CD14-positive monocyte (primary cell): Measurements from ENCODE around the gene SPSB4. TPM values are rescaled to one million over a fixed set of nuclear protein-coding genes. Genes with fewer than 3 reads are reported as not detected.

Experiments used
- DNase-seq, 3 donors: peaks; one replicate each; pipeline ENCODE4 v3.0.0-alpha.2; 2011 to 2022
- H2AFZ ChIP-seq: 2 replicates; pipeline ENCODE4 v1.6.0; 2012; ENCODE audit warnings: mild to moderate bottlenecking, low read depth, low read length, inconsistent platforms; ENCODE audit not compliant: insufficient read depth, poor library complexity, severe bottlenecking
- H3K27ac ChIP-seq, 2 donors: 1 replicate in 1 of 2; 2 replicates in 1 of 2; pipeline ENCODE4 v1.5.1; 2012 to 2013; ENCODE audit warnings: low read length in 2 of 2, control low read depth in 1 of 2, inconsistent platforms in 1 of 2, low read depth in 1 of 2, mild to moderate bottlenecking in 1 of 2
- H3K27me3 ChIP-seq, 2 donors: one replicate each; pipeline versions ENCODE4 v1.6.0 to v1.6.1; 2011 to 2013; ENCODE audit warnings: low read length in 2 of 2; ENCODE audit not compliant: control insufficient read depth in 2 of 2, insufficient read depth in 2 of 2
- H3K36me3 ChIP-seq, 2 donors: replicated peaks in 1 of 2; 1 replicate in 1 of 2; 2 replicates in 1 of 2; pipeline versions ENCODE4 v1.5.1 to v1.6.1; 2012 to 2013; ENCODE audit warnings: low read length in 2 of 2, control low read depth in 1 of 2, inconsistent platforms in 1 of 2, mild to moderate bottlenecking in 1 of 2; ENCODE audit not compliant: insufficient read depth in 2 of 2, control insufficient read depth in 1 of 2
- H3K4me1 ChIP-seq, 2 donors: 1 replicate in 1 of 2; 2 replicates in 1 of 2; pipeline versions ENCODE4 v1.5.1 to v1.6.1; 2012 to 2013; ENCODE audit warnings: low read length in 2 of 2, control low read depth in 1 of 2, inconsistent platforms in 1 of 2, mild to moderate bottlenecking in 1 of 2, moderate library complexity in 1 of 2; ENCODE audit not compliant: insufficient read depth in 2 of 2, control insufficient read depth in 1 of 2
- H3K4me2 ChIP-seq: replicated peaks from 2 replicates; pipeline ENCODE3; 2012; ENCODE audit warnings: low read length, moderate library complexity, mild to moderate bottlenecking; ENCODE audit not compliant: poor library complexity, severe bottlenecking; ENCODE audit errors: extremely low read depth
- H3K4me3 ChIP-seq, 3 experiments: fragments of 200-600 bp in 1 of 3; sonication (generic) in 1 of 3; replicated peaks in 1 of 3; 1 replicate in 2 of 3; 2 replicates in 1 of 3; pipeline ENCODE4 v1.5.1; 2011 to 2013; ENCODE audit warnings: low read length in 3 of 3, mild to moderate bottlenecking in 3 of 3, control low read depth in 2 of 3, low read depth in 2 of 3, inconsistent platforms in 1 of 3, moderate library complexity in 1 of 3
- H3K79me2 ChIP-seq: 2 replicates; pipeline ENCODE4 v1.6.0; 2012; ENCODE audit warnings: mild to moderate bottlenecking, control low read depth, inconsistent platforms, low read length, moderate library complexity; ENCODE audit not compliant: insufficient read depth
- H3K9ac ChIP-seq: 2 replicates; pipeline ENCODE4 v1.6.0; 2017; ENCODE audit warnings: low read length, mild to moderate bottlenecking; ENCODE audit not compliant: insufficient read depth, poor library complexity, severe bottlenecking
- H3K9me3 ChIP-seq, 2 donors: replicated peaks in 1 of 2; 1 replicate in 1 of 2; 2 replicates in 1 of 2; pipeline versions ENCODE4 v1.5.1 to v1.6.1; 2012 to 2013; ENCODE audit warnings: low read length in 2 of 2, control low read depth in 1 of 2; ENCODE audit not compliant: control insufficient read depth in 1 of 2, insufficient read depth in 1 of 2
- H4K20me1 ChIP-seq: 2 replicates; pipeline ENCODE4 v1.6.0; 2012; ENCODE audit warnings: mild to moderate bottlenecking, low read length, control low read depth, moderate library complexity; ENCODE audit not compliant: insufficient read depth
- H3K27ac Mint-ChIP-seq, 7 donors: one replicate each; pipeline ENCODE4 v1.8.0; 2020; ENCODE audit warnings: mild to moderate bottlenecking in 7 of 7, mixed read lengths in 7 of 7, moderate library complexity in 6 of 7, inconsistent platforms in 2 of 7
- H3K27me3 Mint-ChIP-seq, 3 donors: one replicate each; pipeline ENCODE4 v1.8.0; 2021 to 2022; ENCODE audit warnings: low read depth in 3 of 3, mild to moderate bottlenecking in 3 of 3, mixed read lengths in 3 of 3, moderate library complexity in 3 of 3, inconsistent platforms in 1 of 3
- H3K36me3 Mint-ChIP-seq, 2 donors: one replicate each; pipeline ENCODE4 v1.8.0; 2020; ENCODE audit warnings: mixed read lengths in 2 of 2, inconsistent platforms in 1 of 2, mild to moderate bottlenecking in 1 of 2
- H3K4me1 Mint-ChIP-seq: one replicate; pipeline ENCODE4 v1.8.0; 2020; ENCODE audit warnings: mild to moderate bottlenecking, mixed read lengths
- H3K4me3 Mint-ChIP-seq, 2 donors: one replicate each; pipeline ENCODE4 v1.8.0; 2020; ENCODE audit warnings: mild to moderate bottlenecking in 2 of 2, mixed read lengths in 2 of 2, moderate library complexity in 1 of 2
- H3K9me3 Mint-ChIP-seq, 7 donors: one replicate each; pipeline ENCODE4 v1.8.0; 2020 to 2022; ENCODE audit warnings: mixed read lengths in 7 of 7, mild to moderate bottlenecking in 6 of 7, moderate library complexity in 6 of 7, inconsistent platforms in 2 of 7
- WGBS: methylation state at CpG from one replicate; pipeline ENCODE4 v1.1.5; 2013; ENCODE audit warnings: missing lambda C conversion rate; ENCODE audit not compliant: insufficient coverage; 5-methylcytosine and 5-hydroxymethylcytosine counted together
- intact Hi-C, 2 donors: fragments of 100-400 bp; cut with micrococcal nuclease; formaldehyde crosslinking; loops; one replicate each; pipeline versions ENCODE4 v1.15.0 to v1.15.1; 2023
- polyA plus RNA-seq, 3 donors: library from polyadenylated mRNA; depleted of rRNA in 1 of 3; unstranded in 2 of 3; stranded (reverse) in 1 of 3; fragments of 300-500 nt in 2 of 3; fragments of >200 nt in 1 of 3; fragmentation: Illumina TruSeq in 2 of 3; gene quantifications; 1 replicate in 2 of 3; 2 replicates in 1 of 3; pipeline ENCODE4 v1.2.3, GENCODE V29; 2012 to 2021
- TF ChIP-seq, protein P1 (sequence below): fragments of 200-600 bp; IDR thresholded peaks from one replicate; pipeline ENCODE4 v1.8.0; 2022; ENCODE audit warnings: antibody characterized with exemption, mild to moderate bottlenecking

SPSB4 gene
- polyA plus RNA-seq, 3 donors, result not detected

- no peaks in the 10 kb centered on the region for H3K79me2 ChIP-seq
- no peaks in the 10 kb centered on the region for H3K27me3 ChIP-seq
- Mint-ChIP-seq H3K27ac (no peak overlapping the region), H3K4me1 (no peaks in the 10 kb centered on the region), H3K4me3 (no peak overlapping the region), H3K27me3 (peaks cover 1 to 11% (median 5%) of the 10 kb centered on the region in 3 donors), H3K36me3 (no peaks in the 10 kb centered on the region), H3K9me3 (peaks cover 0 to 5% (median 2%) of the 10 kb centered on the region in 7 donors)
- H3K4me1 ChIP-seq, result no peaks in the 10 kb centered on the region
- TF ChIP-seq, protein P1, sequence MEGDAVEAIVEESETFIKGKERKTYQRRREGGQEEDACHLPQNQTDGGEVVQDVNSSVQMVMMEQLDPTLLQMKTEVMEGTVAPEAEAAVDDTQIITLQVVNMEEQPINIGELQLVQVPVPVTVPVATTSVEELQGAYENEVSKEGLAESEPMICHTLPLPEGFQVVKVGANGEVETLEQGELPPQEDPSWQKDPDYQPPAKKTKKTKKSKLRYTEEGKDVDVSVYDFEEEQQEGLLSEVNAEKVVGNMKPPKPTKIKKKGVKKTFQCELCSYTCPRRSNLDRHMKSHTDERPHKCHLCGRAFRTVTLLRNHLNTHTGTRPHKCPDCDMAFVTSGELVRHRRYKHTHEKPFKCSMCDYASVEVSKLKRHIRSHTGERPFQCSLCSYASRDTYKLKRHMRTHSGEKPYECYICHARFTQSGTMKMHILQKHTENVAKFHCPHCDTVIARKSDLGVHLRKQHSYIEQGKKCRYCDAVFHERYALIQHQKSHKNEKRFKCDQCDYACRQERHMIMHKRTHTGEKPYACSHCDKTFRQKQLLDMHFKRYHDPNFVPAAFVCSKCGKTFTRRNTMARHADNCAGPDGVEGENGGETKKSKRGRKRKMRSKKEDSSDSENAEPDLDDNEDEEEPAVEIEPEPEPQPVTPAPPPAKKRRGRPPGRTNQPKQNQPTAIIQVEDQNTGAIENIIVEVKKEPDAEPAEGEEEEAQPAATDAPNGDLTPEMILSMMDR, result no peak
- H3K4me3 ChIP-seq, result no peak overlapping the region
- H3K36me3 ChIP-seq, result no peaks in the 10 kb centered on the region
- H3K4me2 ChIP-seq, result no peak overlapping the region
- H3K27ac ChIP-seq, result no peak overlapping the region
- H2AFZ ChIP-seq, result no peak overlapping the region
- 99% methylated on average over 13 of the region's 16 CpGs for WGBS
- H3K9me3 ChIP-seq, result no peaks in the 10 kb centered on the region
- intact Hi-C loops, result no loop called here
- H4K20me1 ChIP-seq, result no peaks in the 10 kb centered on the region
- H3K9ac ChIP-seq, result no peak overlapping the region
- no peak for DNase-seq
Observed at GRCh38 chr3:141122455-141123030, 71.4 kb downstream of the SPSB4 start.

GRCh38 chr3:141123677-141124410, 72.7 kb downstream of the SPSB4 start:
- Histone ChIP-seq H2AFZ (no peak overlapping the region), H3K36me3 (no peaks in the 10 kb centered on the region), H4K20me1 (no peaks in the 10 kb centered on the region), H3K9ac (no peak overlapping the region), H3K4me2 (no peak overlapping the region), H3K4me3 (no peak overlapping the region), H3K9me3 (no peaks in the 10 kb centered on the region), H3K27me3 (no peaks in the 10 kb centered on the region), H3K4me1 (no peaks in the 10 kb centered on the region), H3K27ac (no peak overlapping the region), H3K79me2 (no peaks in the 10 kb centered on the region)
- TF ChIP-seq, protein P1, result no peak
- Mint-ChIP-seq H3K27me3 (peaks cover 1 to 12% (median 5%) of the 10 kb centered on the region in 3 donors), H3K4me1 (no peaks in the 10 kb centered on the region), H3K27ac (no peak overlapping the region), H3K4me3 (no peak overlapping the region), H3K36me3 (no peaks in the 10 kb centered on the region), H3K9me3 (peaks cover 0 to 5% (median 2%) of the 10 kb centered on the region in 7 donors)
- WGBS, result 92% methylated on average over 2 of the region's 4 CpGs
- no peak for DNase-seq
- intact Hi-C loops, result no loop called here
